ENCODE measurements around the gene INTS1.
"Not testable (repeated sequence)": the region's sequence is repeated elsewhere in the genome, so short reads cannot be mapped to it uniquely, and the experiment has no call there.

INTS1 gene

GRCh38 chr7:1449951-1450350 lies 54.2 kb downstream of the INTS1 start:
- TF ChIP-seq, protein P1, sequence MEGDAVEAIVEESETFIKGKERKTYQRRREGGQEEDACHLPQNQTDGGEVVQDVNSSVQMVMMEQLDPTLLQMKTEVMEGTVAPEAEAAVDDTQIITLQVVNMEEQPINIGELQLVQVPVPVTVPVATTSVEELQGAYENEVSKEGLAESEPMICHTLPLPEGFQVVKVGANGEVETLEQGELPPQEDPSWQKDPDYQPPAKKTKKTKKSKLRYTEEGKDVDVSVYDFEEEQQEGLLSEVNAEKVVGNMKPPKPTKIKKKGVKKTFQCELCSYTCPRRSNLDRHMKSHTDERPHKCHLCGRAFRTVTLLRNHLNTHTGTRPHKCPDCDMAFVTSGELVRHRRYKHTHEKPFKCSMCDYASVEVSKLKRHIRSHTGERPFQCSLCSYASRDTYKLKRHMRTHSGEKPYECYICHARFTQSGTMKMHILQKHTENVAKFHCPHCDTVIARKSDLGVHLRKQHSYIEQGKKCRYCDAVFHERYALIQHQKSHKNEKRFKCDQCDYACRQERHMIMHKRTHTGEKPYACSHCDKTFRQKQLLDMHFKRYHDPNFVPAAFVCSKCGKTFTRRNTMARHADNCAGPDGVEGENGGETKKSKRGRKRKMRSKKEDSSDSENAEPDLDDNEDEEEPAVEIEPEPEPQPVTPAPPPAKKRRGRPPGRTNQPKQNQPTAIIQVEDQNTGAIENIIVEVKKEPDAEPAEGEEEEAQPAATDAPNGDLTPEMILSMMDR (IDR thresholded peaks at IDR 0.05; ENCODE audit: borderline replicate concordance, control extremely low read depth, extremely low read depth, insufficient read depth, missing control alignments), result no peak
- no peak for DNase-seq (ENCODE audit: low spot score)
- in situ Hi-C loops (cut with MboI; ENCODE audit: low sequenced_read_pairs, unreplicated experiment), result no loop called here

DNA sequence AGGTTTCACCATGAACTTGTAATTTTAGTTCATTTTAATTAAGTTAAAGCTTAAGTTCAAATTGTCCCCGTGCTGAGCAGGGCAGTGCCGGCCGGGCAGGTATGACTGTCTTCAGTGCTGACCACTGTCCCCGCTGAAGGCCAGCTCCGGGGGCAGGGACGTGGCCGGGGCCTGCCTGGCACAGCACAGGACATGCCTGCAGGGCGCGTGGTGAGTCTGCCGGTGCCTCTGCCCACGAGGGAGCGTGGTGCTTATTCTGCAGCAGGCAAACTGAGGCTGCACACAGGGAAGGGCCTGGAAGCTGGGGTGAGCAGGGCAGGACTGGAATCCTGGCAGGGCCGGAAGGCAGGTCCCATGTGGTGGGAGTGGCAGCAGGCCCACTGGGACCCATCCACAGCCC lies 54.7 kb downstream of the INTS1 start:
- TF ChIP-seq, protein P1 (IDR thresholded peaks at IDR 0.05; ENCODE audit: borderline replicate concordance, control extremely low read depth, extremely low read depth, insufficient read depth, missing control alignments), result no peak
- in situ Hi-C loops (cut with MboI; ENCODE audit: low sequenced_read_pairs, unreplicated experiment), result no loop called here

DNA sequence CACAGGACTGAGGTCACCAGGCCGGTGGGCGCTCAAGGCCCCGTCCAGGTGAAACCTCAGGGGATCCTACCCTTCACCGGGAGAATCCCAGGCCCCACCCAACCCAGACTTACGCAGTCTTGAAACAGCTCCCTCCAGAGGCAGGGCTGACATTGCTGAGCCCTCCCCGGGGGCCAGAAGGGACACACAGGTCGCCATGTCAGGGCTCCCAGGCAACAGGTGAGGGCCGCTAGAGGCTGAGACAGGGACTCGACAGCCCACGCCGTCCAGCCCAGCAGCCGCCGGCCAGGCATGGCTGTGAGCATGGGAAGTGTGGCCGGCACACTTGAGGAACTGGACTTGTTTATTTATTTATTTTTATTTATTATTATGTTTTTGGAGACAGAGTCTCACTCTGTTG lies 55.2 kb downstream of the INTS1 start:
- in situ Hi-C loops (cut with MboI; ENCODE audit: low sequenced_read_pairs, unreplicated experiment), result no loop called here
- DNase-seq (ENCODE audit: low spot score), result no peak
- TF ChIP-seq, protein P1 (IDR thresholded peaks at IDR 0.05; ENCODE audit: borderline replicate concordance, control extremely low read depth, extremely low read depth, insufficient read depth, missing control alignments), result no peak

More for the DNA sequence above, 54.7 kb downstream of the INTS1 start:
- DNase-seq (ENCODE audit: low spot score), result no peak

GRCh38 chr7:1447551-1448244 lies 56.5 kb downstream of the INTS1 start:
- DNase-seq (ENCODE audit: low spot score), result no peak
- TF ChIP-seq, protein P1 (IDR thresholded peaks at IDR 0.05; ENCODE audit: borderline replicate concordance, control extremely low read depth, extremely low read depth, insufficient read depth, missing control alignments), result no peak
- in situ Hi-C loops (cut with MboI; ENCODE audit: low sequenced_read_pairs, unreplicated experiment), result no loop called here

- TF ChIP-seq, protein P1 (IDR thresholded peaks at IDR 0.05; ENCODE audit: borderline replicate concordance, control extremely low read depth, extremely low read depth, insufficient read depth, missing control alignments), result no peak
- no peak for DNase-seq (ENCODE audit: low spot score)
- in situ Hi-C loops (cut with MboI; ENCODE audit: low sequenced_read_pairs, unreplicated experiment), result no loop called here
Observed at GRCh38 chr7:1447112-1447511, 57.1 kb downstream of the INTS1 start.

DNA sequence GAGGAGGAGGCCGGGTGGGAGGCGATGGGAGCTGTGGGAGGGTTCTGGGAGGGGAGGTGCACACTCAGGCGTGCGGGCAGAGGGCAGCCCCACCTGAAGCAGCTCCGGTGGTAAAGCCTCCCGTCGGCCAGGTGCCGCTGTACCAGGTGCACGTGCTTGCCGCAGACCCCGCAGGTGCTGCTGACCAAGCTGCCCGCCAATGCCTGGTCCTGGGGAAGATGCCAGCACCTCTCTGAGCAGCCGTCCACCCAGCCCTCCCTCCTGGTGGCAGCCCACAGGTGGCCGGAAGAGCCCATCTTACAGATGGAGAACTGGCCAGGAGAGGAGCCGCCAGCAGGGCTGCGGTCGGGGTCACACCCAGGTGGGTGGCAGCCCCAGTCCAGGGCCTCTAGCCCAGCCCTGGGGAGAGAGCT lies 57.6 kb downstream of the INTS1 start:
- in situ Hi-C loops (cut with MboI; ENCODE audit: low sequenced_read_pairs, unreplicated experiment), result no loop called here
- DNase-seq (ENCODE audit: low spot score), result no peak
- TF ChIP-seq, protein P1 (IDR thresholded peaks at IDR 0.05; ENCODE audit: borderline replicate concordance, control extremely low read depth, extremely low read depth, insufficient read depth, missing control alignments), result no peak

- in situ Hi-C loops (cut with MboI; ENCODE audit: low sequenced_read_pairs, unreplicated experiment); DNase-seq (ENCODE audit: low spot score): not testable (repeated sequence)
Observed at GRCh38 chr7:1446026-1446425, 58.2 kb downstream of the INTS1 start.

All from GM13976 (cell line).